ENCODE data around the gene ZNF414.

DNA sequence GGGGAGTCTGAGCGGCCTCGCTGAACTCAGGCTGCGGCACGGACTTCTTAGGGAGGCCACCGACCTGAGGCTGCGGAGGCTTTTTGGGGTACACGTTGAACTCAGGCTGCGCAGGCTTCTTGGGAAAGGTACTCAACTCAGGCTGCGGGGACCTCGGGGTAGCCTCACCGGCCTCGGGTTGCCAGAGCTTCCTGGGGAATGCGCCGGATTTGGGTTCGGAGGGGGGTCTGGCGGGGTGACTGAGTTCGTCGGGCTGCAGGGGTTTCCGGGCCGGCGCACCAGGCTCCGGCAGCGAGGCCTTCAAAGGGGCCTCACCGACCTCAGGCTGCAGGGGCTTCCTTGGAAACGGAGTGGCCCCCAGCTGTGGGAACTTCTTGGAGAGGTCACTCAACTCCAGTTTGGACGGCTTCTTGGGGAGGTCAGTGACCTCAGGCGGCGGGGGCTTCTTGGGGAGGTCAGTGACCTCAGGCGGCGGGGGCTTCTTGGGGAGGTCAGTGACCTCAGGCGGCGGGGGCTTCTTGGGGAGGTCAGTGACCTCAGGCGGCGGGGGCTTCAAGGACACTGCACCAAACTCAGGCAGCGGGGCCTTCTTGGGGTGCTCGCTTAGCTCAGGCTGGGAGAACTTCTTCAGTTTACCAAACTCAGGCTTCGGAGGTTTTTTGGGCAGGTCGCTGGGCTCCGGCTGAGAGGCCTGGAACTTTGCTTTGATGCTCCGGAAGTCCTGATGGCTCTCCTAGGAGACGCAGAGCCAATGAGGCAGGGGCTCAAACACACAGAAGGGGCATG lies 14.7 kb downstream of the ZNF414 start:
- TF ChIP-seq, protein P1, sequence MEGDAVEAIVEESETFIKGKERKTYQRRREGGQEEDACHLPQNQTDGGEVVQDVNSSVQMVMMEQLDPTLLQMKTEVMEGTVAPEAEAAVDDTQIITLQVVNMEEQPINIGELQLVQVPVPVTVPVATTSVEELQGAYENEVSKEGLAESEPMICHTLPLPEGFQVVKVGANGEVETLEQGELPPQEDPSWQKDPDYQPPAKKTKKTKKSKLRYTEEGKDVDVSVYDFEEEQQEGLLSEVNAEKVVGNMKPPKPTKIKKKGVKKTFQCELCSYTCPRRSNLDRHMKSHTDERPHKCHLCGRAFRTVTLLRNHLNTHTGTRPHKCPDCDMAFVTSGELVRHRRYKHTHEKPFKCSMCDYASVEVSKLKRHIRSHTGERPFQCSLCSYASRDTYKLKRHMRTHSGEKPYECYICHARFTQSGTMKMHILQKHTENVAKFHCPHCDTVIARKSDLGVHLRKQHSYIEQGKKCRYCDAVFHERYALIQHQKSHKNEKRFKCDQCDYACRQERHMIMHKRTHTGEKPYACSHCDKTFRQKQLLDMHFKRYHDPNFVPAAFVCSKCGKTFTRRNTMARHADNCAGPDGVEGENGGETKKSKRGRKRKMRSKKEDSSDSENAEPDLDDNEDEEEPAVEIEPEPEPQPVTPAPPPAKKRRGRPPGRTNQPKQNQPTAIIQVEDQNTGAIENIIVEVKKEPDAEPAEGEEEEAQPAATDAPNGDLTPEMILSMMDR (IDR thresholded peaks at IDR 0.05; ENCODE audit: low read length), result no peak
- no peak for TF ChIP-seq EZH2 (IDR thresholded peaks at IDR 0.05; ENCODE audit: borderline replicate concordance, low read length)
